COLO668 (cell line): ENCODE data around the gene DENND1C.
A peak's percentile ranks its signal among the peaks of the same experiment; 100 is the strongest.

ENCODE experiments used
- DNase-seq: peaks from one replicate; lab custom pipeline; 2025; ENCODE audit not compliant: unreplicated experiment; lab: John Stamatoyannopoulos, UW

The DENND1C gene

DNA sequence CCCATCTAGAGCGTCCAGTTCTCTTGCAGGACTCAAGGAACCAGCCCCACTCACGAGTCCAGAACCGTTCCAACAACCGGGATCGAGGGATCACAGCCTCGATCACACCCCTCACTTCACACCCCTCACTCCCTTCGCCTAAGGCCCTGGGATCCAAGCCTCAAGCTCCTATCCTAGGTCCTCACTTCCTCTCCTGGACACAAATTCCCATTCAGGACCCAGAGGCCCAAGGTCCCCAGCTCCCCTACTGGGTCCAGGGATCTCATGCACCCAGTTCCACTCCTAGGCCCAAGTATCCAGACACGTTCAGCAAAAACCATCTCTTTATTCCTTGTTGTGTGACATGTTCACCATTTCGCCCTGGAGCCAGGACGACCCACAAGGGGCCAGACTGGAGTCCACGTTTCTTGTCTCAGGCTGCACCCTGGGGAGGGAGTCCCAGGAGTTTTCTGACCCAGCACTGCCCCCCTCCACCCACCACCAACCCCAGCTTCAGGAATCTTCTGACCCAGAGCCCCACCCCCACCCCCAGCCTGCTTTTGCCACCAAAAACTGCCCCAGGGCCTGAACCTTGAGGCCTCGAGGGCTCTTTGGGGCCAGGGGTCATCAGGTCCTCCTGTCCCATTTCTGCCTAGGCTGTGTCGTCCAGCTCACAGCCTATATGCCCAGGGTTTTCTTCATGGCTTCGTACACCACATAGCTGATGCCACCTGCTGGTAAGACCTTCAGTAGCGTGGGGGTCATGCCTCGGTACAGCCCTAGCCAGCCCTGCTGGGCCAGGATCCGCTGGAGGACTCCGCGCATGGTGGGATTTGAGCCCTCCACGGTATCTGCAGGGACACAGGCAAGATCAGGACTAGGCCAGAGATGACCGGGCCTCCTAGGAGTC lies 55.6 kb downstream of the DENND1C start:
- DNase-seq, result no peak

GRCh38 chr19:6424939-6425731 lies 56.5 kb downstream of the DENND1C start:
- DNase-seq, result peak; percentile 99

- DNase-seq, result peak; percentile 55
Measured at GRCh38 chr19:6424195-6424938, 57.2 kb downstream of the DENND1C start, which contains the start of gene KHSRP. KHSRP (minus strand) TSS chr19:6424811; CDS start chr19:6424701, 110 bp downstream.

GRCh38 chr19:6423499-6424194 lies 57.9 kb downstream of the DENND1C start:
- peak; percentile 25 for DNase-seq

DNA sequence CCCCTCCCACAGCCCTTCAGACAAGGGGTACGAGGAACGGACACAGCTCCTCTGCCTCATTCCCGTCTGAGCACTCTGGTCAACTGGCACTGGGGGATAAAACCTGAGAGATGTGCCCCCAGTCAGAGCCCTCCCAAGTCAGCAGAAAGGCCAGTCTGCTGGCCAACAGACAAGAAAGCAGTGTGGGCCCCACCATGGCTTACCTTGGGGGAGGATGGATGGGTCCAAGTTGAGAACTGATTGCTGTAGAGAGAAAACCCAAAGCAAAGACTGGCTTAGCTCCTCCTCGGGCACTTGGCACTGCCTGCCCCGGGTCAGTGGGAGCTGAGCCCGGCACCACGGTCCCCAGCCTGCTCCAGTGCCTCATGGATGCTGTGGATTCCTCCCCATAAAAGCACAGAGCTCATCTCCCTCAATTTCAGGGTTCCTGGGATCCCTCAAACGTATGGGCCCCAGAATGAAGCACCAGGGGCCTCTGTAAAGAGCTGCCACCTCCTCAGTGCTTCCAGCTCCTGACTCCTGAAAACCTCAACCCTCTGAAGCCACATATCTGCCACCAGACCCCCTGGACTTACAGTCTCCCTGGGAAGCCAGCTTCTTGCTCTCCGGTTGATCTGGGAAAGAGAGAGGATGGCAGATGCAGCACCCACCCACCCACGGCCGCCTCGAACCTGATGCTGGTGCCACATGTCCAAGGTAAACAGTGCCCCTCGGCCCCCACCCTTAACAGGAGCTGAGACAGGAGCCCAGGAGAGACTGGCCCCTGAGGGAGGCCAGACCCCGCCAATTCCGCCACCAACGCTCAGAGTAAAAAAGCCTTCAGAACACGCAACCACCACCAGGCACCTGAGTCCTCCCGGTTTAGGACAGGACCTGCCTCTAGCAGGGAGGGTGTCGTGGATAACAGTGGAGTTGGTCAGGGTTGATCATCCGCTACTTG lies 60.2 kb downstream of the DENND1C start:
- DNase-seq, result no peak

DNA sequence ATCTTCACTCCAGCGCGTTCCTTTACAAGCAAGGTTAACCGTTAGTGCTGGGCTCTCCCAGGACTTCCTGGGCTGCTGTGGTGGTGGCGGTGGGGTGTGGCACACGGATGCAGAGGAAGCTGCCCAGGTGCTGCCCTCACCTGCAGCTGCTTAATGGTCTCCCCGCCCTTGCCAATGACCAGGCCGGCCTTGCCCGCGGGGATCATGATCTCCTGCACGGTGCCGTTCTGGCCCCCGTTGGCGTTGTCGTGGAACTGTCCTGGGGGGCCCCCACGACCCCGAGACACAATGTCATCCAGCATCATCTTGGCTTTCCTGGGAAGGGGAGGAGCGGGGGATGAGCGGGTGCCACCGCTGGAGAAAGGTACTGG lies 63.0 kb downstream of the DENND1C start:
- DNase-seq, result no peak

DNA sequence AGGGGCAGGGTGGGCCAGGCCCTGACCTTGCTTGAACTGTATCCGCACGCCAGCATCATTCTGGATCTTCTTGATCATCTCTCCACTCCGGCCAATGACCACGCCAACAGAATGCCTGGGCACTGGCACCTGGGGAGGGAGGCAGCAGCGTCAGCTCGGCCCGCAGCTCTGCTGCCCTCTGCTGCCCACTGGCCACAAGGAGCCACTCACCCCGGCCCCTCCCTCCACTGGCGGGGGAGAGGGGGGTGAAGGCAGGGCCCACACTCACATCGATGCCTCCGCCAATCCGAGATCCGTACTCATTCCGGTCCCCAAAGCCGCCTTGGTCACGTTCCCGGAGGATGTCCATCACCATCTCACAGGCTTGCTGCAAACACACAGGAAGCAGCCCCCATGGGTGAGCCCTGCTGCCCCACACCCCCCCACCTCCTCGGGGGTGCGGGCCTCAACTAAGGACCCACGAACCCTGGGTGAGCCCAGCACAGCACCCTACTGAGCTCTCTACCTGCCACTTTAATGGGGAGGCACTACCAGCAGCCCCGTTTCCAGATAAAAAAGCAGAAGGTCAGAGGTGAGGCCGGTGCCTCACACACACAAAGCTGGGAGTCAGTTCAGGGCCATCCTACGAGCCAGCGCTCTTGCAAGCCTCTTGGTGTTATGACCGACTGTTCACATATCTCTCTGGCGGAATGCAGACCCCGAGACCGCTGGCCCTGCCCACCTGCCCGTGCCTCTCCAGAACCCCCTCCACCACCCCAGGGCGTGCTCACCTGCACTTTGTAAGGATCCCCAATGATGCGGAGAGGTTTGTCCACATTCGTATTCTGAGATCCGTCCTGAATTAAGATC lies 63.6 kb downstream of the DENND1C start:
- no peak for DNase-seq
